GM12878 (cell line): ENCODE data around the gene HSPA12A. TPM values are rescaled to one million over a fixed set of nuclear protein-coding genes. Genes with fewer than 3 reads are reported as not detected.

Experiments used
- ATAC-seq: fragments of 200-7000 bp; cut with Tn5 transposase; 3 replicates; pipeline ENCODE4 v1.9.1; 2020; ENCODE audit warnings: mild to moderate bottlenecking, moderate library complexity
- BruUV-seq: library from RNA; stranded (reverse); fragments of 400-500 nt; replicated peaks from 2 replicates; lab custom pipeline; 2021; lab: Mats Ljungman, UMichigan
- CTCF ChIA-PET: fragments of 300-600 bp; sonication (Branson Sonifier 250); formaldehyde crosslinking; extraction: SDS; loops from one replicate; lab custom pipeline; 2021; ENCODE audit warnings: inconsistent platforms; lab: Yijun Ruan, JAX
- POLR2A ChIA-PET: fragments of 350-600 bp; formaldehyde crosslinking; extraction: SDS; loops from one replicate; lab custom pipeline; 2021; ENCODE audit warnings: inconsistent platforms; lab: Charles Lee
- RAD21 ChIA-PET: fragments of 300-600 bp; sonication (Branson Sonifier 250); formaldehyde crosslinking; loops from one replicate; lab custom pipeline; 2023; ENCODE audit warnings: antibody characterized with exemption; ENCODE audit not compliant: unreplicated experiment; lab: Charles Lee
- SMC1A ChIA-PET: fragments of 300-600 bp; sonication (Branson Sonifier 250); formaldehyde crosslinking; loops from one replicate; lab custom pipeline; 2023; ENCODE audit not compliant: unreplicated experiment, uncharacterized antibody; lab: Charles Lee
- DNase-seq: peaks from one replicate; pipeline ENCODE4 v3.0.0-alpha.2; 2011; ENCODE audit warnings: low read depth, low spot score
- FAIRE-seq: peaks from 3 replicates; lab custom pipeline; 2011; peaks lifted over from hg19 to GRCh38; lab: Jason Lieb, UNC
- H2AFZ ChIP-seq: 2 replicates; pipeline ENCODE4 v1.6.0; 2011; ENCODE audit warnings: low read depth, low read length, control low read depth; ENCODE audit not compliant: control insufficient read depth
- H3K27ac ChIP-seq: 2 replicates; pipeline ENCODE4 v1.5.1; 2011; ENCODE audit warnings: control low read depth; ENCODE audit not compliant: control insufficient read depth, insufficient read depth
- H3K27me3 ChIP-seq, 2 experiments: replicated peaks in 1 of 2; 2 replicates each; pipeline versions ENCODE4 v1.6.0 to v1.6.1; 2011; ENCODE audit warnings: low read length in 1 of 2; ENCODE audit not compliant: control insufficient read depth in 2 of 2, insufficient read depth in 2 of 2
- H3K36me3 ChIP-seq, 2 experiments: 2 replicates each; pipeline ENCODE4 v1.5.1; 2011; ENCODE audit warnings: low read length in 1 of 2; ENCODE audit not compliant: control insufficient read depth in 2 of 2, insufficient read depth in 2 of 2
- H3K4me1 ChIP-seq: 2 replicates; pipeline ENCODE4 v1.6.1; 2011; ENCODE audit warnings: mild to moderate bottlenecking, low read length, moderate library complexity, mixed read lengths; ENCODE audit not compliant: control insufficient read depth, insufficient read depth
- H3K4me2 ChIP-seq: 2 replicates; pipeline ENCODE4 v1.6.0; 2011; ENCODE audit warnings: control low read depth; ENCODE audit not compliant: control insufficient read depth, insufficient read depth
- H3K4me3 ChIP-seq: fragments of 200-600 bp; sonication (generic); 2 replicates; pipeline ENCODE4 v1.5.1; 2016
- H3K79me2 ChIP-seq: 2 replicates; pipeline ENCODE4 v1.6.0; 2011; ENCODE audit warnings: low read length; ENCODE audit not compliant: control insufficient read depth, insufficient read depth
- H3K9ac ChIP-seq: 2 replicates; pipeline ENCODE4 v1.8.0; 2011; ENCODE audit warnings: low read length, control low read depth, mixed read lengths; ENCODE audit not compliant: control insufficient read depth, insufficient read depth
- H3K9me3 ChIP-seq: replicated peaks from 3 replicates; pipeline ENCODE4 v1.5.1; 2011; ENCODE audit warnings: mild to moderate bottlenecking, low read length; ENCODE audit not compliant: control insufficient read depth, insufficient read depth
- H4K20me1 ChIP-seq: 2 replicates; pipeline ENCODE4 v1.6.0; 2011; ENCODE audit not compliant: control insufficient read depth, insufficient read depth
- BMI1 ChIP-seq: fragments of 450-650 bp; IDR thresholded peaks from 2 replicates; pipeline ENCODE4 v1.6.1; 2016; ENCODE audit warnings: mild to moderate bottlenecking, moderate library complexity, borderline replicate concordance
- CREM ChIP-seq: IDR thresholded peaks from 2 replicates; pipeline ENCODE4 v1.6.1; 2014; ENCODE audit warnings: antibody characterized with exemption, low read depth
- DPF2 ChIP-seq: fragments of 450-650 bp; IDR thresholded peaks from 2 replicates; pipeline ENCODE4 v1.6.1; 2017; ENCODE audit warnings: mild to moderate bottlenecking
- E2F4 ChIP-seq: IDR thresholded peaks from 2 replicates; pipeline ENCODE4 v1.6.1; 2012; ENCODE audit warnings: low read depth, low read length, improper control_type of control experiment
- FOS ChIP-seq: IDR thresholded peaks from 3 replicates; pipeline ENCODE4 v1.6.1; 2011; ENCODE audit warnings: borderline replicate concordance; ENCODE audit not compliant: insufficient read length; ENCODE audit errors: extremely low read depth
- IKZF2 ChIP-seq, 2 experiments: fragments of 450-650 bp; IDR thresholded peaks; 2 replicates each; pipeline ENCODE4 v1.6.1; 2017; ENCODE audit warnings: mild to moderate bottlenecking in 2 of 2, moderate library complexity in 2 of 2
- POLR2A ChIP-seq: IDR thresholded peaks from 2 replicates; pipeline ENCODE4 v1.6.1; 2011; ENCODE audit warnings: low read depth, mild to moderate bottlenecking, low read length
- USF2 ChIP-seq: IDR thresholded peaks from 2 replicates; pipeline ENCODE4 v1.6.1; 2011; ENCODE audit warnings: low read depth, low read length, improper control_type of control experiment, borderline replicate concordance
- ZNF207 ChIP-seq: fragments of 450-650 bp; IDR thresholded peaks from 2 replicates; pipeline ENCODE4 v1.6.1; 2014; ENCODE audit warnings: antibody characterized with exemption, mild to moderate bottlenecking, borderline replicate concordance
- ZNF592 ChIP-seq: fragments of 450-650 bp; IDR thresholded peaks from 2 replicates; pipeline ENCODE4 v1.6.1; 2017; ENCODE audit warnings: mild to moderate bottlenecking, moderate library complexity
- WGBS: methylation state at CpG from one replicate; pipeline ENCODE4 v1.1.6; 2016; ENCODE audit warnings: low lambda C conversion rate; ENCODE audit not compliant: insufficient replicate concordance, insufficient coverage; ENCODE audit errors: missing lambda C conversion rate; 5-methylcytosine and 5-hydroxymethylcytosine counted together
- in situ Hi-C: fragments of 300-500 bp; cut with MboI; formaldehyde crosslinking; loops from 9 replicates; pipeline ENCODE4 v1.14.3; 2018; ENCODE audit warnings: mixed read lengths
- intact Hi-C: fragments of 100-400 bp; cut with micrococcal nuclease; formaldehyde crosslinking; loops from one replicate; pipeline ENCODE4 v1.14.2; 2022; ENCODE audit not compliant: unreplicated experiment
- polyA plus RNA-seq, 11 experiments: library from polyadenylated mRNA; depleted of rRNA in 4 of 11; unstranded in 6 of 11; stranded (reverse) in 5 of 11; fragments of >200 nt; fragmentation: Nextera tagmentation in 4 of 11; fragmentation: Illumina TruSeq in 1 of 11; extraction: Ambion mirVana in 4 of 11; extraction: Trizol in 1 of 11; gene quantifications; 1 replicate in 1 of 11; 2 replicates in 10 of 11; pipeline versions ENCODE4 v1.2.1 to v1.2.3, GENCODE V29; 2011 to 2016; ENCODE audit warnings: inconsistent platforms in 2 of 11, missing spikeins in 2 of 11, low read depth in 1 of 11
- total RNA-seq, 4 experiments: library from RNA; depleted of rRNA in 3 of 4; stranded (reverse); fragments of >200 nt in 3 of 4; fragmentation: Illumina TruSeq in 1 of 4; extraction: Trizol in 1 of 4; gene quantifications; 2 replicates each; pipeline versions ENCODE4 v1.2.1 to v1.2.3, GENCODE V29; 2013 to 2021
- TF ChIP-seq, protein P1 (sequence below): IDR thresholded peaks from 2 replicates; pipeline ENCODE4 v1.6.1; 2012; ENCODE audit warnings: low read depth, low read length, improper control_type of control experiment
- TF ChIP-seq, protein P2 (sequence below): IDR thresholded peaks from 2 replicates; pipeline ENCODE4 v1.6.1; 2012; ENCODE audit warnings: low read length, inconsistent platforms

Gene HSPA12A
- total and polyA plus RNA-seq, 10 of the 15 experiments (the other 5 are each of a cell fraction or from before 2014, with no cell fraction given) = 0.90 to 20.2 (median 2.8) TPM

- TF ChIP-seq, protein P1, sequence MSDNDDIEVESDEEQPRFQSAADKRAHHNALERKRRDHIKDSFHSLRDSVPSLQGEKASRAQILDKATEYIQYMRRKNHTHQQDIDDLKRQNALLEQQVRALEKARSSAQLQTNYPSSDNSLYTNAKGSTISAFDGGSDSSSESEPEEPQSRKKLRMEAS = no peak
- no peak for TF ChIP-seq BMI1
Observed at GRCh38 chr10:116691635-116692034, 50.7 kb downstream of the HSPA12A start (continued).

DNA sequence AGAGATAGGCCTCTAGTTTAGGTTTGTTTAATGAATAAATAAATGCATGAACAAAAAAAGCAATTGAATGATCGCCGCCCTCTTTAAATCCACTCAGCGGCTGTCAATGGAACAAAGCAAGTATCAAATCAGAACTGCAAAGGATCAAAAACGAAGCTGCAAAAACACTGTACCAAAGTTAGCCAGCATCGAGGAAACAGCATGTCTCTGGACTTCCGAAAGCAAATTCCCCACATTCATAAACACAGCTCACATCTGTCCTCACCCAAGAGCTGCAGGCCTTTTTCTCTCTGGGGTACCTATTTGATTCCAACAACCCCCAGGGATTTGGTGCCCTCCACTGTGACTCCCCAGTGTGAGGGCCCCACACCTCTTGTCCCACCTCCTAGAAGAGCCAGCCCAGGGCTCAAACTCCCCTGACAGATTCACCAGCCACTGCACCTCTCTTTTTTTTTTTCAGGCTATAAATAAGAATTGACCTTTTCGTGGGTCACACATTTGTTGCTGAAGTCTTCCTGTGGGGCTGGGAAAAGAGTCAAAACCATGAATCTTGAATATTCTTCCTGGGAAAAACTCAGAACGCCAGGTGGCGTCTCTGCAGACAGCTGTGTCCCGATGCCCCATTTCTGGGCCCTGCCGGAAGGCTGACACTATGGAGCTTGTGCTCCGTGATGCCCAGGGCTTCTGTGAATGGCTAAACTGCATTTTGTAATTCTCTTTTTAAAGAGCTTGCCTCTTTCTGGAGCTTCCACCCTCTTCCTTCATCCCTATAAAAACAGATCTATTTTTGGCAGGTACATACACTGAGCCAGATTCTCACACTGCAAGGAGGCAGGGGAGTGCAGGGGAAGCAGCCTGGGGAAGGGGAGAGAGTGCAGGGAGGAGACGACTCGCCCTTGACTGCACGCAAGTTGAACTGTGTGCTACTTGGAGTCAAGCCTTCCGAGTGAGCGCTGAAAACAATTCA lies 51.7 kb downstream of the HSPA12A start:
- intact Hi-C loops (no loop called here), in situ Hi-C loops (no loop called here)
- no peaks in the 10 kb centered on the region for H3K27me3 ChIP-seq
- H3K27ac ChIP-seq = no peak overlapping the region
- no peak overlapping the region for H3K4me2 ChIP-seq
- H4K20me1 ChIP-seq = no peaks in the 10 kb centered on the region
- no peak overlapping the region for H3K4me3 ChIP-seq
- H2AFZ ChIP-seq = no peak overlapping the region
- FAIRE-seq (no peak), DNase-seq (no peak), ATAC-seq (no peak)
- H3K9me3 ChIP-seq = no peaks in the 10 kb centered on the region
- ChIA-PET POLR2A (no interaction called here), RAD21 (interaction anchor here (1.4 kb wide), 1 partner anchor 484 kb away, joined by 3 read pairs; no protein-coding TSS in a partner anchor), CTCF (interaction anchor here (2.2 kb wide), 1 partner anchor 484 kb away, joined by 7 read pairs; no protein-coding TSS in a partner anchor), SMC1A (no interaction called here)
- H3K9ac ChIP-seq = no peak overlapping the region
- TF ChIP-seq FOS (no peak), CREM (no peak), DPF2 (no peak), ZNF592 (no peak), POLR2A (no peak), IKZF2 (IDR thresholded peaks at IDR 0.05) (no peak), ZNF207 (no peak), E2F4 (no peak), USF2 (no peak)
- TF ChIP-seq, protein P2, sequence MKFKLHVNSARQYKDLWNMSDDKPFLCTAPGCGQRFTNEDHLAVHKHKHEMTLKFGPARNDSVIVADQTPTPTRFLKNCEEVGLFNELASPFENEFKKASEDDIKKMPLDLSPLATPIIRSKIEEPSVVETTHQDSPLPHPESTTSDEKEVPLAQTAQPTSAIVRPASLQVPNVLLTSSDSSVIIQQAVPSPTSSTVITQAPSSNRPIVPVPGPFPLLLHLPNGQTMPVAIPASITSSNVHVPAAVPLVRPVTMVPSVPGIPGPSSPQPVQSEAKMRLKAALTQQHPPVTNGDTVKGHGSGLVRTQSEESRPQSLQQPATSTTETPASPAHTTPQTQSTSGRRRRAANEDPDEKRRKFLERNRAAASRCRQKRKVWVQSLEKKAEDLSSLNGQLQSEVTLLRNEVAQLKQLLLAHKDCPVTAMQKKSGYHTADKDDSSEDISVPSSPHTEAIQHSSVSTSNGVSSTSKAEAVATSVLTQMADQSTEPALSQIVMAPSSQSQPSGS = no peak
- 41% methylated on average over 17 of the region's 17 CpGs for WGBS
- no peaks in the 10 kb centered on the region for H3K79me2 ChIP-seq
- H3K4me1 ChIP-seq = no peaks in the 10 kb centered on the region
- H3K36me3 ChIP-seq = no peaks in the 10 kb centered on the region
- BruUV-seq = no TSS peak
